Kidney (tissue), 14 donors: ENCODE measurements around the gene PRLR. TPM values are rescaled to one million over a fixed set of nuclear protein-coding genes. Genes with fewer than 3 reads are reported as not detected.

ENCODE experiments used
- DNase-seq, 5 donors: peaks; one replicate each; pipeline ENCODE4 v3.0.0-alpha.2; 2013 to 2020
- FAIRE-seq: peaks from 2 replicates; lab custom pipeline; 2012; peaks lifted over from hg19 to GRCh38; lab: Jason Lieb, UNC
- H3K27ac ChIP-seq, 2 donors: one replicate each; pipeline ENCODE4 v1.7.0; 2013; ENCODE audit warnings: low read depth in 2 of 2, low read length in 2 of 2, inconsistent platforms in 1 of 2
- H3K27me3 ChIP-seq: one replicate; pipeline ENCODE4 v1.7.1; 2013; ENCODE audit warnings: low read length, inconsistent platforms; ENCODE audit not compliant: control insufficient read depth, insufficient read depth
- H3K36me3 ChIP-seq, 3 donors: one replicate each; pipeline versions ENCODE4 v1.7.0 to v1.7.1; 2013; ENCODE audit warnings: low read length in 3 of 3, control low read depth in 1 of 3, inconsistent platforms in 1 of 3; ENCODE audit not compliant: insufficient read depth in 3 of 3, control insufficient read depth in 2 of 3
- H3K4me1 ChIP-seq, 3 donors: one replicate each; pipeline versions ENCODE4 v1.7.0 to v1.7.1; 2013; ENCODE audit warnings: low read length in 3 of 3, inconsistent platforms in 1 of 3, low read depth in 1 of 3; ENCODE audit not compliant: control insufficient read depth in 2 of 3, insufficient read depth in 2 of 3
- H3K4me3 ChIP-seq, 3 donors: one replicate each; pipeline versions ENCODE4 v1.7.0 to v1.8.1; 2013; ENCODE audit warnings: low read length in 3 of 3, control low read depth in 1 of 3, inconsistent platforms in 1 of 3
- H3K9ac ChIP-seq, 3 donors: one replicate each; pipeline versions ENCODE4 v1.7.0 to v1.7.1; 2013; ENCODE audit warnings: low read length in 3 of 3, control low read depth in 1 of 3, inconsistent platforms in 1 of 3
- H3K9me3 ChIP-seq, 3 donors: one replicate each; pipeline versions ENCODE4 v1.7.0 to v1.7.1; 2013; ENCODE audit warnings: low read length in 3 of 3, control low read depth in 1 of 3, inconsistent platforms in 1 of 3; ENCODE audit not compliant: control insufficient read depth in 2 of 3, insufficient read depth in 1 of 3
- intact Hi-C: fragments of 100-400 bp; cut with DNase I; formaldehyde crosslinking; loops from one replicate; pipeline ENCODE4 v1.11.1; 2022
- polyA plus RNA-seq: library from polyadenylated mRNA; stranded (reverse); fragments of 350-450 nt; fragmentation: Illumina TruSeq; extraction: RNeasy Lipid Tissue Mini Kit (QIAGEN cat#74804); gene quantifications from one replicate; pipeline ENCODE4 v1.2.3, GENCODE V29; 2014; ENCODE audit warnings: low read depth, low replicate concordance; ENCODE audit not compliant: insufficient read depth
- total RNA-seq: library from RNA; stranded (reverse); fragmentation: NEBNext Ultra II Directional; extraction: Animal tissue kit (Norgen Biotek cat#: 25700); gene quantifications from one replicate; pipeline ENCODE4 v1.2.1, GENCODE V29; 2021
- TF ChIP-seq, protein P1 (sequence below): IDR thresholded peaks from 3 replicates; pipeline ENCODE4 v1.5.1; 2012; ENCODE audit warnings: mild to moderate bottlenecking, moderate library complexity, borderline replicate concordance; ENCODE audit not compliant: insufficient read depth; ENCODE audit errors: extremely low read depth
- donor health status: control.
- donor health status: control.
- donor health status: control.
- donor health status: control.
- donor health status: control.
- donor health status: DM: yes; HTN: yes; CAD: no.
- donor health status: Normal renal cell carcinoma (clear cell type).

PRLR gene
- total and polyA plus RNA-seq, 2 donors from 2014 or later, result 6.3 to 9.3 TPM

DNA sequence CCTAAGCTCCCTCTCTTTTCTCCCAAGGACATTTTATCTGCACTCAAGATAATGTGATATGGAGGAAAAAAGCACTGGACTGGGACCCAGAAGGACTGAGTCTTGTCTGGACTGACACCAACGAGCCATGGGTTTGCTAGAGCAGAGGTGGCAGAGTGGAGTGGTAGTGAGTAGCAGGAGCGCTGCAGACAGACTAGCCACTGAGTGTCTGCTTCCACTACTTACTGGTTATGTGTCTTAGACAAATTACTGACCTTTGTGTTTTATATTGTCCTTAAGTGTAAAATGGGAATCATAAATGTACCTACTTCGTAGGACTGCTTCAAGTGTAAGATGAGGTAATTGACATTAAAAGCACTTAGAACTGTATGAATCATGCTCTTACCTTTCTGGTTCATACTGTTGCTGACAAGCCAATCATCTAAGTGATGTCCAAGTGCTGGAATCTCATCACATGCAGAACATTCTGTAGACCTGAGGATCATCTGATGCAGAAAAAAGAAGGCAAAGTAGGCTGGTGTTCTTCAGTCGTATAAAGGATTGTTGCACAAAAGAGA lies 12.5 kb upstream of the PRLR start:
- no peaks in the 10 kb centered on the region for H3K27me3 ChIP-seq
- no peak overlapping the region for H3K9ac ChIP-seq
- H3K9me3 ChIP-seq, result no peaks in the 10 kb centered on the region
- peaks cover 0 to 8% (median 7%) of the 10 kb centered on the region in 3 donors for H3K4me1 ChIP-seq
- H3K27ac ChIP-seq, result no peak overlapping the region
- H3K4me3 ChIP-seq, result no peak overlapping the region
- intact Hi-C loops, result no loop called here
- no peak for DNase-seq
- no peak for FAIRE-seq
- no peaks in the 10 kb centered on the region for H3K36me3 ChIP-seq
- TF ChIP-seq, protein P1, sequence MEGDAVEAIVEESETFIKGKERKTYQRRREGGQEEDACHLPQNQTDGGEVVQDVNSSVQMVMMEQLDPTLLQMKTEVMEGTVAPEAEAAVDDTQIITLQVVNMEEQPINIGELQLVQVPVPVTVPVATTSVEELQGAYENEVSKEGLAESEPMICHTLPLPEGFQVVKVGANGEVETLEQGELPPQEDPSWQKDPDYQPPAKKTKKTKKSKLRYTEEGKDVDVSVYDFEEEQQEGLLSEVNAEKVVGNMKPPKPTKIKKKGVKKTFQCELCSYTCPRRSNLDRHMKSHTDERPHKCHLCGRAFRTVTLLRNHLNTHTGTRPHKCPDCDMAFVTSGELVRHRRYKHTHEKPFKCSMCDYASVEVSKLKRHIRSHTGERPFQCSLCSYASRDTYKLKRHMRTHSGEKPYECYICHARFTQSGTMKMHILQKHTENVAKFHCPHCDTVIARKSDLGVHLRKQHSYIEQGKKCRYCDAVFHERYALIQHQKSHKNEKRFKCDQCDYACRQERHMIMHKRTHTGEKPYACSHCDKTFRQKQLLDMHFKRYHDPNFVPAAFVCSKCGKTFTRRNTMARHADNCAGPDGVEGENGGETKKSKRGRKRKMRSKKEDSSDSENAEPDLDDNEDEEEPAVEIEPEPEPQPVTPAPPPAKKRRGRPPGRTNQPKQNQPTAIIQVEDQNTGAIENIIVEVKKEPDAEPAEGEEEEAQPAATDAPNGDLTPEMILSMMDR, result no peak

DNA sequence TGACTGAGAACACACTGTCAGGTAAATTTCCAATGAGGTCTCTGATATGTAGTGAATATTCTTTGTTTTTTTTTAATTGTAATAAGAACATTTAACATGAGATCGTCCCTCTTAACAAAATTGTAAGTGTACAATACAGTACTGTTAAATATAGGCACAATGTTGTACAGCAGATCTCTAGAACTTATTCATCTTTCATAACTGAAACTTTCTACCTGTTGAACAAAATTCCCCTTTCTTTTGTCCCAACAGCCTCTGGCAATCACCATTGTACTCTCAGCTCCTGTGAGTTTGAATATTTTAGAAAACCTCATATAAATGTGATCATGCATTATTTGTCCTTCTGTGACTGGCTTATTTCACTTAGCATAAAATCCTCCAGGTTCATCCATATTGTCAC lies 10.6 kb upstream of the PRLR start:
- no peak for FAIRE-seq
- no peak for DNase-seq
- TF ChIP-seq, protein P1, result no peak

DNA sequence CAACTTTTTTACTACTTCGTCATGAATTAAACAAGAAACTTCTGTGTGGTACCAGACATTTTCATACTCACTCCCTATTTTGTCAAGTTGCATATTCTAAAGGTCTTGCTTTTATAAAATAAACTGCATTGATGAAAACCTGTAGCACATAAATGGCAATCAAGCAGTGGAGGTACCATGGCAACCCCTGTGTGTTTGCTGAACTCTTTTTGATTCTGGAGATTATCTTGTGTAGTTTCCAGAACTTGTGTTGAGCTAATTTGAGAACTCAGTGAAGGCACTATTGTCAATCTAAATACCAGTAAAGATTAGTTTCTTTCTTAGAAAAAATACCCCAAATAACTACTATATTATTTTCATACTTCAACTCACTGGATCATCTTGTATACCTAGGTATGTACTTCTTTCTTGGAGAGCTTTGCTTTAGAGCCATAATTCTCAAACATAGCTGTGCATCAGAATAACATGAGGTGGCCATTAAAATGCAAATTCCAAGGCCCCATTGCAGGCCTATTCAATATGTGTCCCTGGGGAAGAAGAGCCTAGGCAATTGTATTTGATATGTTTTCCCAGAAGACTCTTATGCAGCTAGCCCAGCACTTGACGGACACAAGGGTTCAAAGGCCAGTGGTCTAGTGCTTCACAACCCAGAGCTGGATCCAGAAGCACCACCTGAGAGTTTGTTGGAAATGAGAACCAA lies 9.8 kb upstream of the PRLR start:
- Histone ChIP-seq H3K9ac (no peak overlapping the region), H3K4me3 (no peak overlapping the region), H3K36me3 (no peaks in the 10 kb centered on the region), H3K27ac (no peak overlapping the region), H3K4me1 (no peaks in the 10 kb centered on the region), H3K27me3 (no peaks in the 10 kb centered on the region), H3K9me3 (no peaks in the 10 kb centered on the region)
- no peak for FAIRE-seq
- DNase-seq, result peak in 1 of 5 donors; percentile 22
- intact Hi-C loops, result no loop called here
- TF ChIP-seq, protein P1, result no peak

More for the DNA sequence above, 10.6 kb upstream of the PRLR start:
- Histone ChIP-seq H3K4me1 (no peaks in the 10 kb centered on the region), H3K27me3 (no peaks in the 10 kb centered on the region), H3K9me3 (no peaks in the 10 kb centered on the region), H3K36me3 (no peaks in the 10 kb centered on the region), H3K27ac (no peak overlapping the region), H3K4me3 (no peak overlapping the region), H3K9ac (no peak overlapping the region)
- intact Hi-C loops, result no loop called here
